ENCODE results near the gene INPP5A.

- TF ChIP-seq CTCF (IDR thresholded peaks at IDR 0.05; ENCODE audit: low read depth, low read length, poor library complexity, severe bottlenecking) (no peak), EZH2phosphoT487 (IDR thresholded peaks at IDR 0.05; ENCODE audit: borderline replicate concordance, low read length) (no peak)
Observed at GRCh38 chr10:132504501-132505272, 32.9 kb upstream of the INPP5A start.

Data from DOHH2 (cell line).